Left kidney (tissue), 2 donors: Measurements from ENCODE around the gene TRIM7. TPM values are rescaled to one million over a fixed set of nuclear protein-coding genes. Genes with fewer than 3 reads are reported as not detected.
"Not testable (repeated sequence)": the region's sequence is repeated elsewhere in the genome, so short reads cannot be mapped to it uniquely, and the experiment has no call there.

Source experiments
- DNase-seq: peaks from one replicate; pipeline ENCODE4 v3.0.0-alpha.2; 2013
- polyA plus RNA-seq: library from polyadenylated mRNA; unstranded; fragments of 120-200 nt; gene quantifications from one replicate; pipeline ENCODE4 v1.2.1, GENCODE V29; 2013; ENCODE audit not compliant: insufficient read length

TRIM7 gene
- polyA plus RNA-seq, 1 donor, result 0.13 TPM

DNA sequence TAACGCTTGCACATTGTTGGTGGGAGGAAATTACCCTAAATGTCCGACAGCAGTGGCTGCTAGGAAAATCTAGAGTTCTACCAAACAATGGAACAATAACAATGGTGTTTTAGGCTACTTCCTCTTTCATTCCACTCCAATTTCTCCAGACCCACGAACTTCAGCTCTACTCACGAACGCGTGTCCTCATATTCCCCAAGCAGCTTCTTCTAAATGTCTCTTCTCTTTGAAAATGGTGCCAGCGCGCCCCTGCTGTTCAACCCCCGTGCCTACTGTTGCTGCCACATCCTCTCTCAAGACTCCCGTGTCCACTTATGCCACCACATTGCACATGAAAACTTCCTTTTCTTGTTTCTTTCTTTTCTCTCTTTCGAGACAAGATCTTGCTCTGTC, 32.0 kb downstream of the TRIM7 start:
- no peak for DNase-seq

DNA sequence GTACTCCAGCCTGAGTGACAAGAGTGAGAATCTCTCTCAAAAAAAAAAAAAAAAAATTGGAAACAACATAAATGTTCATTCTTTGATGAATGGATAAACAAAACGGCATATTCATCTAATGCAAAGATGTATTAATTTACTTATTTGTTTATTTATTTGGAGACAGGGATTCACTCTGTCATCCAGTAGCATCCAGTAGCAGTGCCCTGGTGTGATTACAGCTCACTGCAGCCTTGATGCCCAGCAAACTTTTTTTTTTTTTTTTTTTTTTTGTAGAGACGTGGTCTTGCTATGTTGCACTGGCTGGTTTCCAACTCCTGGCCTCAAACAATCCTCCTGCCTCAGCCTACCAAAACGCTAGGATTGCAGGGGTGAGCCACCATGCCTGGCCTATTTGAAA, 33.2 kb downstream of the TRIM7 start:
- no peak for DNase-seq

DNA sequence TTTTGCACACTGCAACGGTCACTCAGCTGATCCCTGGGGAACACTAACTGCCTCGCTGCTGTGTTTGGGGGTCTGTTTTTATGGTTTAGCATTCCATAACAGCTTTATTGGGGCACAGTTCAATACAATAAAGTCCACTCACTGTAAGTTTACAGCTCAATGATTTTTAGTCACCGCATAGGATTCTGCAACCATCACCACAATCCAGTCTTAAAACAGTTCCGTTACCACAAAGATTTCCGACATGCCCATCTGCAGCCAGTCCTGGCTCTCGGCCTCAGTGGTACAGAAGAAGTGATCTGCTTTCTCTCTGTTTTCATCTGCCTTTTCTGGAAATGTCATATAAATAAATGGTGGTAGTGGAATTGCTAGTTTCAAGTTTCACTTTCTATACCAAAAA, 34.0 kb downstream of the TRIM7 start:
- DNase-seq, result no peak

DNA sequence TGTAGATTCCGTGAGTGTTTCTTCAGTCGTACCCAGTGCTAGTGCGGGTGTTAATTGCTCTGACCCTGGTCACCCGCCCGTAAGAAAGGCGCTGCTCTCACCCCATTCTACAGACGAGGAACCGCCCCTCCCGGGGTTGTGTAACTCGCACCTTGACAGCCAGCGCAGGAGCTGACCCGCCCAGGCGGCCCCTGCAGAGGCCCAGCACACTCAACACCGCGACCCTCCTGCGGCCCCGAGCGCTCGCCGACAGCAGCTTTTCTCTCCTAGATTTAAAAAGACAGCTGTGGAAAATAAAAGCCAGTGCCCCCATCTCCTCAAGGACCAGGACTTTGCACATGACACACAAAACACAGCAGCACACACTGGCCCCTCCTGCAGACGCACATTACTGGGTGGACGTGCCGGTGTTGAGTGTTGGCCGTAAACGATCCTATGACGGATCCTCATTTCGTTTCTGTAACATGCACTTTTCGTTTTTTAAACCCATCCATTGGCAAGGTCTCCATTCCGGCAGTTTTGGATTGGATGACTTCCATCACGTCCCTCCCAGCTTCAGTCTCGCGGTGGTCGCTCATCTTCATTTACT, 34.7 kb downstream of the TRIM7 start:
- DNase-seq, result no peak

DNA sequence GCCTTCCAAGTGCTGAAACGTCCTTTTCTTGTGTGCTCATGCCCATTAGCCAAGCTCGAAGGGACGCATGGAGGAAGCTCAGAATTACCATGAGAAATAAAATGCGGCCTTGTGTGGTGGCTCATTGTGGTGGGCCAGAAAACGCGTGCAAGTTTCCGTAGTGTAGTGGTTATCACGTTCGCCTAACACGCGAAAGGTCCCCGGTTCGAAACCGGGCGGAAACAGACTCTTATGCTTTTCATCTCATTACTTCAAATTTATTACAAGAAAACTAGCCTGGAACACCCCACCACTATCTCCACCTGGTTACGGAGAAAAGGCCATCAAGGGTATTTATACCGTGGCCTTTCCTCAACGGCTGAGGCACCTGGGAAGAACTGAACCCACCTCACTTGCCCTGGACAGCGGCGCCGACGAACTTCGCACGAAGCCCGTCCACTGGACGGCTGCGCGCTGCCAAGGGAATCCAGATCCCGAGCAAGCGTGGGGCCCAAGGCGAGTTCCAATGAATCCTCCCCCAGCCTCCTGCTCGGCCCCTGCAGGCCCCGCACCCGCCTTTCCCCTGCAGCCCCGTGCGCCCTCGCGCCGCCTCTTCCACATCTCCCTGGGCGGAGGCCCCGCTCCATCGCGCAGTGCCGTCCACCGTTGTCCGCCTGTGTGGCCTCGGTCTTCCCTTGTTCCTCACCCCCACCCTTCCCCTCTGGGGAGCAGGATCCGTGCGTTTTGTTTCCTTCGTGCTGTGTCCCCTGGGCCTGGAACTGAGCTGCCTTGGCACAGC, 35.3 kb downstream of the TRIM7 start:
- not testable (repeated sequence) for DNase-seq

DNA sequence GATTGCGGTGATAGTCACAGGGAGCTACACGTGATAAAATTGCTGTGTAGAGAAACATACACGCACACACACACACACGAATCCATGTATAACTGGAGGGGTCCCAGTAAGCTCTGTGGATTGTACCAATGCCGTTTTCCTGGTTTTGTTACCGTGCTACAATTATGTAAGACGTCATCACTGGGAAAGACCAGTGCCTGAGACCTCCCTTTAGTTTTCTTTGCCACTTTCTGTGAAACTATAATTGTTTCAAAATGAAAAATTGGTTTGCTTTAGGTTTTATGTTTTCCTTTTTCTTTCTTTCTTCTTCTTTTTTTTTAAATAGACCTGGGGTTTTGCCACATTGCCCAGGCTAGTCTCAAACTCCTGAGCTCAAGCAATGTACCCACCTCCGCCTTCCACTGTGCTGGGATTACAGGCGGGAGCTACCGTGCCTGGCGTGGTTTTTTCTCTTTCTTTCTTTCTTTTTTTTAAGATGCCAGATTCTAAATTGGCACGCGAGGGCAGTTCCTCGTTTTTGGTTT, 36.3 kb downstream of the TRIM7 start:
- no peak for DNase-seq

DNA sequence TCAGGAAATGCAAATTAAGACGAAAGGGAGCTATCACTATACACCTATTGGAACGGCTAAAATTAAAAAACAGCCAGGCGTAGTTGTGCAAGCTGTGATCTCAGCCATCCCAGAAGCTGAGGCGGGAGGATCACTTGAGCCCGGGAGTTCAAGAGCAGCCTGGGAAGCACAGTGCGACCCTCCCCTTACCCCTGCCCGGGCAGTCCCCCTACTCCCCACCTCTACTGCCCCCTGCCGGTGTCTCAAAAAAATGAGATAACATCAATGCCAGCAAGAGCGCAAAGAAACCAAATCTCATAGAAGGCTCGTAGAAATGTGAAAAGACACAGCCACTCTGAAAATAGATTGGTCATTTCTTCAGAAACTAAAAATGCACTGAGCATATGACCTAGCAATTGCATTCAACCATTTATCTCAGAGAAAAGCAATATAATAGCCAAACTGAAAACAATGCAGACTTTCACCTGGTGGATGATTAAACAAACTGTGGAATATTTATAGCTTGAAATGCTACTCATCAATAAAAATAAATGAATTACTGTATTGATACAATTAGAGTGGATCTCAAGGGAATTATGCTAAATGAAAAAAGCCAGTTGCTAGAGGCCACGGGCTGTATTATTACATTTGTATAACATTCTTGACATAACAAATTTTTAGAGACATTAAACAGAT, 37.0 kb downstream of the TRIM7 start:
- DNase-seq, result no peak

DNA sequence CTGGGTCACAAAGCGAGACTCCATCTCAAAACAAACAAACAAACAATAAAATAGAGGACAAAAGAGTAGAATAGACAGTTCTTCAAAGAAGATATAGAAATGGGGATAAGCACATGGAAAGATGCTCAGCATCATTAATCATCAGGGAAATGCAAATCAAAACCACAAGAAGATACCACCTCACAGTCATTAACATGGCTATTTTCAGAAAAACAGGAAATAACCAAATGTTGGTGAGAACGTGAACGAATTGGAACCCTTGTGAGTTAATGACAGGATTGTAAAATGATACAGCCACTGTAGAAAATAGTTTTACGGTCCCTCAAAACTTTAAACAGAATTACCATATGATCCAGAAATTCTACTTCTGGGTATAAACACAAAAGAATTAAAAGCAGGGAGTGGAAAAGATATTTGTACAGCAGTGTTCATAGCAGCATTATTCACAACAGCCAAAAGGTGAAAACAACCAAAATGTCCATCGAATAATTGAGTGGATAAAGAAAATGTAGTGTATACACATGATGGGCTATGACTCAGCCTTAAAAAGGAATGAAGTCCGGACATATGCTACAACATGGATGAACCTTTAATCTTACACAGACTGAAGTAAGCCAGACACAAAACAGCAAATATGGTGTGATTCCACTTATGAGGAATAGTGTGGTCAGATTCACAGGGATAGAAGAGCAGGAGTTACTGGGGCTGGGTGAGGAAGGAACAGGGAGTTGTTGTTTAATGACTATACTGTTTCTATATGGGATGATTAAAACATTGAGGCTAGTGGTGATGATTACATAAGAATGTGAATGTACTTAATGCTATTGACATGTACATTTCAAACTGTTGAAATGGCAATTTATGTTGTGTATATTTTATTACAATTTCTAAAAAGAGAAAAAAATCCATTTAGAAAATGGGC, 37.9 kb downstream of the TRIM7 start:
- no peak for DNase-seq

DNA sequence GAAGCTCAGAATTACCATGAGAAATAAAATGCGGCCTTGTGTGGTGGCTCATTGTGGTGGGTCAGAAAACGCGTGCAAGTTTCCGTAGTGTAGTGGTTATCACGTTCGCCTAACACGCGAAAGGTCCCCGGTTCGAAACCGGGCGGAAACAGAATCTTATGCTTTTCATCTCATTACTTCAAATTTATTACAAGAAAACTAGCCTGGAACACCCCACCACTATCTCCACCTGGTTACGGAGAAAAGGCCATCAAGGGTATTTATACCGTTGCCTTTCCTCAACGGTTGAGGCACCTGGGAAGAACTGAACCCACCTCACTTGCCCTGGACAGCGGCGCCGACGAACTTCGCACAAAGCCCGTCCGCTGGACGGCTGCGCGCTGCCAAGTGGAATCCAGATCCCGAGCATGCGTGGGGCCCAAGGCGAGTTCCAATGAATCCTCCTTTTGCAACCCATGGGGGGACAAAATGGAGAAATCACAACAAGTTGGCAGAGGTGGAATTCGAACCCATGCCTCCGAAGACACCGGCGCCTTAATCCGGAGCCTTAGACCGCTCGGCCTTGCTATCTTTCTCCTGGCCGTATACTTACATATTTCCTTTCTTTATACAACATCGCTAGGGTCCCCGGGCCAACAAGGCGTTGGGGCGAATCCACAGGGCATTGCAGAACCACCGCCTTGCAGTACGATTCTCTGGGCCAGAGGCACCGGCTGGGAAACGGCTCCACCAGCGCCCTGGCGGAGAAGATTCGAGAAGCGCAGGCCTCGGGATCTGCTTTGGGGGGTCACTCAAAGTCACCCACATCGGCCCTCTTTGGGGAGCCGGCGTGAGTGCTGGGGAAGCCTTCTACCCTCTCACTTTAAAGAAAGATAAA, 40.7 kb downstream of the TRIM7 start:
- no peak for DNase-seq

DNA sequence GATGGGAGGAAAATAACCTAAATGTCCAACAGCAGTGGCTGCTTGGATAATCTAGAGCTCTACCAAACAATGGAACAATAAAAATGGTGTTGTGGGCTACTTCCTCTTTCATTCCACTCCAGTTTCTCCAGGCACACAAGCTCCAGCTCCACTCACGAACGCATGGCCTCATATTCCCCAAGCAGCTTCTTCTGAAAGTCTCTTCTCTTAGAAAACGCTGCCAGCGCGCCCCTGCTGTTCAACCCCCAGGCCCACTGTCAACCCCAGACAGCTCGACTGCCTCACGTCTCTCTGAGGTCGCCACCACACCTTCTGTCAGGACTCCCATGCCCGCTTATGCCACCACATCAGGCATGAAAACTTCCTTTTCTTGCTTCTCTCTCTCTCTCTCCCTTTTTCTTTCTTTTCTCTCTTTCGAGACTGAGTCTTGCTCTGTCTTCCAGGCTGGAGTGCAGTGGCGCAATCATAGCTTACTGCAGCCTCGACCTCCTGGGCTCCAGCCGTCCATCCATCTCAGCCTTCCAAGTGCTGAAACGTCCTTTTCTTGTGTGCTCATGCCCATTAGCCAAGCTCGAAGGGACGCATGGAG, 41.4 kb downstream of the TRIM7 start:
- no peak for DNase-seq

DNA sequence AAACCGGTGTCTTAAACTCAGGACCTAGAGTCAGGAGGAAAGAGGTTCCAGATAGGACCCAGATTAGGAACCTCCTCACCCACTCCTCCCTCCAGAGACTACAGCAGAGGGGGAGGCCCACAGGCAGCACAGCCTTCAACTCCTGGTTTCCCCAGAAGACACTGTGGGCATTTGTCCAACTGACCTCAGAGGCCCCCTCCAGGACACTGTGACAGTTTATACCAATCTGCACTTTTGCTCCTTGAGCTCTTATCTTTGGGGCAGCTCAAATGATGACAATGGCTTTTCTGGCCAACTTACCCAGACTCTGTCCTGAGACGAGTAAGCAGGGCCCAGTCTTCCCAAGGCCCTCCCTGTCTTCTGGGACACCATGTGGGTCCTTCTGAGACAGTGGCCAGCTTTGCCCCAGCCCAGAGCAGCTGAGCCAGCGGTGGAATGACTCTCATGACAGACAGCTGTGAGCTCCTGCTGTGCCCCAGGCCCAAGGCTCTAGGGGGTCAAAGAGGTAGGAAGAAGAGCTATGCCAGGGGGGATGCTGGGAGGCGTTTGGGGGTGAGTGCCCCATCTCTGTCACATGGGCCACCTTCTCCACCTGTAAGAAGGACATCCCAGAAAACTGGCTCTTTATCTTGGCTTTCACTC, 43.3 kb downstream of the TRIM7 start:
- DNase-seq, result no peak

DNA sequence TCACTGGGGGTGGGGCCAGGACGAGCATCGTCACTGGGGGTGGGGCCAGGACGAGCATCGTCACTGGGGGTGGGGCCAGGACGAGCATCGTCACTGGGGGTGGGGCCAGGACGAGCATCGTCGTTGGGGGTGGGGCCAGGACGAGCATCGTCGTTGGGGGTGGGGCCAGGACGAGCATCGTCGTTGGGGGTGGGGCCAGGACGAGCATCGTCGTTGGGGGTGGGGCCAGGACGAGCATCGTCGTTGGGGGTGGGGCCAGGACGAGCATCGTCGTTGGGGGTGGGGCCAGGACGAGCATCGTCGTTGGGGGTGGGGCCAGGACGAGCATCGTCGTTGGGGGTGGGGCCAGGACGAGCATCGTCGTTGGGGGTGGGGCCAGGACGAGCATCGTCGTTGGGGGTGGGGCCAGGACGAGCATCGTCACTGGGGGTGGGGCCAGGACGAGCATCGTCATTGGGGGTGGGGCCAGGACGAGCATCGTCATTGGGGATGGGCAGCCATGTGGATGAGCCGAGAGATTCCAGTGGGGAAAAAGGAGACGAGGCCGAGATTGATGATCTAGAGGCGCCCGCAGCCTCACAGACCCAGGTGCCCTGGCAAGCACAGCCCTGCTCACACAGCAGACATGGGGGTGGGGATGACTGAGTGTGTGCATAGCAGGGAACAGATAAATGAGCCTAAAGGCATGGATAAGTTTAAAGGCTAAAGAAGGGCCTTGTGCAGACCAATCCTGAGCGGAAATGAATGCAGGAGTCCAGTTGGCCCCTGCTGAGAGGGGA, 44.1 kb downstream of the TRIM7 start:
- DNase-seq, result not testable (repeated sequence)

DNA sequence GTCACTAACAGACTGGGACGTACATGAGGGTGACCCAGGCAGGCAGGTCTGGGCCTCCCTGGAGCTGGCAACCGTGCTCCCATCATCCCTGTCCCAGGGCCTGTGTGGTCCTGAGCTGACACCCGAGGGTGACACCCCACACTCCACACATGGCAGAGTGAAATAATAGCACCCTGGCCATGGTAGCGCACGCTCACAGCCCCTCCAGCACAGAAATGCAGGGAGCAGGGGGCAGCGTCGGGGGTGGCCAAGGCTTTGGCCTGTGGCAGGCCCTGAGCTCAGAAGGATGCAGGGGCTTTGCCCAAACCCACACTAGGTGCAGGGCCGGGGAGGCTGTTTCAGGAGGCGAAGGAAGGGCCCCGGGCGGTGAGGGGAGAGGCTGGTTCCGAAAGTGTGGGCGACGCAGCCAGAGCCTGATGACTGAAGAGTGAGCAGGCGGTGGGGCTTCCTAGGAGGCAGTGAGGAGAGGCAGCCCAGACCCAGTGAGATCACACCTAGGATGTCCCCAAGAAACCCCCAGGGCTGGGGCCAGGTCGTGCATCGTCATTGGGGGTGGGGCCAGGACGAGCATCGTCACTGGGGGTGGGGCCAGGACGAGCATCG, 44.7 kb downstream of the TRIM7 start:
- DNase-seq, result no peak

DNA sequence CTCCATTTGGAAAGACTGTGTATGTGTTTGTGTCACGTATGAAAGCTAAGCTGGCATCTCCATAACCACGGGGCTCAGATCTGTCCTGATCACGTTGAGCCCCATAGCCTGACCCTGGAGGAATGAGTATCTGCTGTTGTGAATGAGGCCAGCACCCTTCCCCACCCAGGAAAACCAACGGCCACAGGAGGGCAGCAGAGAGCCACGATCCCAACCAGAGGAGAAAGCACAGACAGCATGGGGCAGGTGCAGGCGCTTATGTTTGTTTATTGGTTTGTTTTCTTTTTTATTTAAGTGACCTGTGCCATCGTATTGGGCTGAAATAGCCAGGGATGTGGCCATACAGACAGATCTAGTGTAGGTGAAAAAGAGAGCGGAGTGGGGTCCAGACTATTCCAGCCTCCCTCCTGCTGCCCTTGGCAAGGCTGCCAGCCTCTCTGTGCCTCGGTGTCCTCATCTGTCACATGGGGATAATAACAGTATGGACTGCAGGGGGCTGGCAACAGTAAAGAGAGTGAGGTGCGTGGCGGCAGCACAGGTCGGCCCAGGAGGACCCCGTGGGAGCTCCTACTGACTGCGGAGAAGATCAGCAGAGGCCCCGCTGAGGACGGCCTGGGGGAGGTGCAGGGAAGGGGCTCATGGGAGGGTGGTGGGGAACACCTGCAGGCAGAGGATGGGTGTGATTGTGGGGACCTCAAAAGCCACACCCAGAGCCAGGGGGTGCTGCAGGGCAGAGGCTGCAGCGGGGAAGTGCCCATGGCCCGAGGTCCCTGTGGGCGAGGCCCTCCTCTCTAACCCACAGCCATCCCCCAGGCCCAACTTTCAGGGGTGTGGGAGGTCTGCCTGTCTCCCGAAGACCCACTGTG, 45.5 kb downstream of the TRIM7 start:
- peak; percentile 73 for DNase-seq

DNA sequence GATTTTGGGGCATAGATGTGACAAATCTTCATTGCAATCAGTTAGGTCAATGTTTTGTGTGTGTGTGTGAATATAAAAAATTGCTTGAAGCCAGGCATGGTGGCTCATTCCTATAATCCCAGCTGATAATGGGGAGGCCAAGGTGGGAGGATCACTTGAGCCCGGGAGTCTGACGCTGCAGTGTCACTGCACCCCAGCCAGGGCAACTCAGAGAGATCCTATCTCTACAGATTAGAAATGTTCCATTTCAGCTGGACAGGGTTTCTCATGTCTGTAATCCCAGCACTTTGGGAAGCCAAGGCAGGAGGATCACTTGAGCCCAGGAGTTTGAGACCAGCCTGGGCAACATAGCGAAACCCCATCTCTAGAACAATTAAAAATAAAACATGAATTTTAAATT, 46.1 kb downstream of the TRIM7 start:
- DNase-seq, result no peak

DNA sequence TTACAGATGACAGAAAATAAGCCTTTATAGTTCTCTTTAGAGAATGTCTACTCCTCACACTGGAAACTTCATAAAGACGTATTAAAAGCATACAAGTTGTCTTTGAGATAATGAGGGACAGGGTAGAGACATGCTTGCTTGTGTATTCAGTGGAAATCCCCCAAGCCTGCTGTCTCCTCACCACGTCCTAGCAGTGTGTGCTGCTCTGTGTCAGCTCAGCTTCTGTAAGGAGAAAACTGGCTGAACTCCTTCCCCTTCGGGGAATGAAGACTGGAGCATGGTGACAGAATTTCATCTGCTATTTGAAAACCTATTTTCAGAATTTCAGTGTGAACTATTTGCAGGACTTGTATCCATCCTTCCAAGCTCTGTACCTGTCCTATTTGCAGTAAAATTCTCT, 48.2 kb downstream of the TRIM7 start:
- DNase-seq, result no peak

DNA sequence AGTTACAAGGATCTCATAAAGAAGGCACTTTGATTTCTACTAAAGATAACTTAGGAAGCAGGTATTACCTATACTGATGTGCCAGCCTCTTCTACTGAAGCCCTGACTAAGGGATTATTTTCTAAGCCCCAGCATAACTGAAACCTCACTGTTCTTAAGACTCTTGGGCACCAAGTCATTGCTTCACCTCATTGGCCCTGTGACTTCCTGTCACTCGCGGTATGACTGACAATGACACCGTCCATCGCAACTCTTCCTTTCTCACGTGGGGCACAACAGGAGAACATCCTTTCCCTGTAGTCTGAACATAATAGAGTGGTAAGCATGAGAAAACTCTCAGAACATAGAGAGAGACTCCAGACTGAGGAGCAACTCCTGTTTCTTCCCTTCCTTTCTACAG, 51.2 kb downstream of the TRIM7 start:
- DNase-seq, result no peak

DNA sequence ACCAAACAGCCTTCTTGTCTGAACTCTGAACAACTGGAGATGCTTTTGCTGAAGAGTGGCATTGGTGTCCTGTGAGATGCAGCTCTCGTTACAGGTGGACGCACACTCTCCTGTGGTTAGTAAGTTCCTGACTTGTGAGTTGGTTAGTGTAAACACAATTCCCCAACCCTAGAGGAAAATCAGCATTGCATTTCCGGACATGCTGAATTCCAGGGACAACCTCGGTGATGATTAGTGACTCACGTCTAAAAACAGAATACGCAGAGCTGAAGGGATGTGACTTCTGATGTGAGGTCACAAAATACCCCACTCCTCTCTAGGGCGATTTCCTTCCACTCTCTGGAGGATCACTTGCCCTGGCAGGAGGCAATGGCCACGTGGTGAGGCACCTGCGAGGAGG, 52.6 kb downstream of the TRIM7 start:
- DNase-seq, result no peak
